SK-N-MC (cell line): ENCODE measurements around the gene AURKAIP1.

Experiments
- EZH2 ChIP-seq: fragments of 200-600 bp; sonication (generic); IDR thresholded peaks from one replicate; pipeline ENCODE4 v1.6.1; 2017; ENCODE audit warnings: antibody characterized with exemption
- FOXP2 ChIP-seq: optimal IDR thresholded peaks from 2 replicates; pipeline ENCODE3; 2011; ENCODE audit warnings: mild to moderate bottlenecking, moderate library complexity; ENCODE audit not compliant: insufficient read depth; ENCODE audit errors: extremely low read length, control extremely low read depth
- POLR2AphosphoS5 ChIP-seq: IDR thresholded peaks from 2 replicates; pipeline ENCODE4 v1.6.1; 2012; ENCODE audit warnings: mild to moderate bottlenecking, low read depth, low read length, borderline replicate concordance

GRCh38 chr1:1360506-1361169 lies 14.4 kb downstream of the AURKAIP1 start:
- TF ChIP-seq EZH2 = no peak
- no peak for TF ChIP-seq POLR2AphosphoS5
- TF ChIP-seq FOXP2 = no peak
